ENCODE results near the gene PTPRM. TPM values are rescaled to one million over a fixed set of nuclear protein-coding genes. Genes with fewer than 3 reads are reported as not detected.

PTPRM gene
- total RNA-seq, 4 donors from 2014 or later, result 170 to 198 (median 182) TPM

DNA sequence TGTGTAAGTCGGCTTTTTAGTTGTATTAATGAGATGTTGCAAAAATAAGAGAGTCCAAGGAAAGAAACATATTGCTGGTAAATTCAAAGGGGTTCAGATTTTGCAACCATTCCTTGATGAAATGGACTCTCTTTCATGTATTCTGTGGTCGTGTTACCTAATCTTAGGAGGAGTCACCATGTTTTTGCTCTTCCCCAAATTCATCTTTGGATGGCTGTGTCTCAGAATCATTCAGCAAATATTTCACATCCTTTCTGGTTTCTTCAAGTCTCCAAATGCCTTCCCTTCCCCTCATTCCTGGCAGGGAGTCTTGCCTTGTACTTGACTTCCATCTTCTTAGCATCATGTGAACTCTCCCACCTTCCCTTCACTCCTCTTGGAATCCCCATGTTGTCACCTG is 66.1 kb downstream of the PTPRM start:
- Histone ChIP-seq H3K9me3 (no peaks in the 10 kb centered on the region), H3K27ac (no peak overlapping the region), H3K4me3 (replicated peaks in 1 of 3) (no peak overlapping the region), H3K27me3 (no peaks in the 10 kb centered on the region), H3K36me3 (no peaks in the 10 kb centered on the region), H3K4me1 (peaks cover 18 to 38% of the 10 kb centered on the region in 2 donors)
- TF ChIP-seq, protein P1, sequence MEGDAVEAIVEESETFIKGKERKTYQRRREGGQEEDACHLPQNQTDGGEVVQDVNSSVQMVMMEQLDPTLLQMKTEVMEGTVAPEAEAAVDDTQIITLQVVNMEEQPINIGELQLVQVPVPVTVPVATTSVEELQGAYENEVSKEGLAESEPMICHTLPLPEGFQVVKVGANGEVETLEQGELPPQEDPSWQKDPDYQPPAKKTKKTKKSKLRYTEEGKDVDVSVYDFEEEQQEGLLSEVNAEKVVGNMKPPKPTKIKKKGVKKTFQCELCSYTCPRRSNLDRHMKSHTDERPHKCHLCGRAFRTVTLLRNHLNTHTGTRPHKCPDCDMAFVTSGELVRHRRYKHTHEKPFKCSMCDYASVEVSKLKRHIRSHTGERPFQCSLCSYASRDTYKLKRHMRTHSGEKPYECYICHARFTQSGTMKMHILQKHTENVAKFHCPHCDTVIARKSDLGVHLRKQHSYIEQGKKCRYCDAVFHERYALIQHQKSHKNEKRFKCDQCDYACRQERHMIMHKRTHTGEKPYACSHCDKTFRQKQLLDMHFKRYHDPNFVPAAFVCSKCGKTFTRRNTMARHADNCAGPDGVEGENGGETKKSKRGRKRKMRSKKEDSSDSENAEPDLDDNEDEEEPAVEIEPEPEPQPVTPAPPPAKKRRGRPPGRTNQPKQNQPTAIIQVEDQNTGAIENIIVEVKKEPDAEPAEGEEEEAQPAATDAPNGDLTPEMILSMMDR (IDR thresholded peaks at IDR 0.05), result no peak
- TF ChIP-seq POLR2A (IDR thresholded peaks at IDR 0.05), result no peak
- intact Hi-C loops (cut with DNase I), result no loop called here
- 57 to 65% methylated on average over 2 of the region's 2 CpGs for WGBS, 2 donors
- DNase-seq, result no peak

DNA sequence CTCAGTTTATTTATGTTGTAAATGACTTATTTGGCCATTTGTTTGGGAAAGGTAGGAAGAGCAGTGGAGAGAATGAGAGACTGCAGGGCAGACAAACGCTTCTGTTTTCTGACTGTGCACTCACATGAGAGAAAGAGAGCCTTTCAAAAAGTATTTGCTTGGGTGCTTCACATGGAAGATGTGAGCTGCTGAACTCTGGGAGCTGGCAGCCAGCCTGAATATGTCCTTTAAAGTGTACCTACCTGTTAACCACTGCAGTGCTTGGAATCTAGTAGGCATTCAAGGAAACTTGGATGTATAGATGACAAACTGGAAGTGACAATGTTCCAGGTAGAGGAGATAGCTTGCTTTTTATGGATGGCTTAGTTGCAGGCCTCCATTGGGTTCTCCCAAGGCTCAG is 68.8 kb downstream of the PTPRM start:
- no peak overlapping the region for H3K4me3 ChIP-seq (replicated peaks in 1 of 3)
- H3K36me3 ChIP-seq, result no peaks in the 10 kb centered on the region
- 35 to 48% methylated on average over 1 of the region's 1 CpG for WGBS, 2 donors
- peak overlapping the region in 1 of 3 donors; percentile 6 for H3K27ac ChIP-seq
- intact Hi-C loops (cut with DNase I), result no loop called here
- H3K9me3 ChIP-seq, result no peaks in the 10 kb centered on the region
- TF ChIP-seq, protein P1 (IDR thresholded peaks at IDR 0.05), result no peak
- TF ChIP-seq POLR2A (IDR thresholded peaks at IDR 0.05), result no peak
- peak; percentile 65 to 71 for DNase-seq
- no peaks in the 10 kb centered on the region for H3K27me3 ChIP-seq
- H3K4me1 ChIP-seq, result peaks cover 14 to 33% of the 10 kb centered on the region in 2 donors

DNA sequence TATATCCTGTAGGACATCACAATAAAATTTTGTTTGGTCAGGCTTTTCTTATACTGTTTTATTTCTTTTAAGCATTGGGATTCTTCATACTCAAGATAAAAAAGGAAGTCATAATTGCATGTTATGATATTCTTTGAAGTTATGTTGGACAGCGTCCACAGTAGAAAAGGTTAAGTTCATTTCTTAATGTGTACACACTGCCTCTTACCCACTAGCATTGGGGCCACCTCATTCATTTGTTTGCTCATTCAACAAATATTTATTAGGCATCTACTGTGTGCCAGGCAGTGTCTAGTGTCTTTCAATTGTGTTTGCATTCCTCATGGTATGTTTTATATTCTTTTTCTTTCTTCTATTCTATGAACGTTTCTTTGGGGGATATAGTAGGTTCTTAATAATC is 70.2 kb downstream of the PTPRM start:
- WGBS, 2 donors, result 76 to 82% methylated on average over 2 of the region's 2 CpGs
- H3K36me3 ChIP-seq, result no peaks in the 10 kb centered on the region
- H3K9me3 ChIP-seq, result no peaks in the 10 kb centered on the region
- intact Hi-C loops (cut with DNase I), result no loop called here
- H3K4me1 ChIP-seq, result peaks cover 17 to 30% of the 10 kb centered on the region in 2 donors
- no peak overlapping the region for H3K4me3 ChIP-seq (replicated peaks in 1 of 3)
- no peak overlapping the region for H3K27ac ChIP-seq
- no peaks in the 10 kb centered on the region for H3K27me3 ChIP-seq
- DNase-seq, result no peak
- TF ChIP-seq POLR2A (IDR thresholded peaks at IDR 0.05), result no peak
- TF ChIP-seq, protein P1 (IDR thresholded peaks at IDR 0.05), result no peak

DNA sequence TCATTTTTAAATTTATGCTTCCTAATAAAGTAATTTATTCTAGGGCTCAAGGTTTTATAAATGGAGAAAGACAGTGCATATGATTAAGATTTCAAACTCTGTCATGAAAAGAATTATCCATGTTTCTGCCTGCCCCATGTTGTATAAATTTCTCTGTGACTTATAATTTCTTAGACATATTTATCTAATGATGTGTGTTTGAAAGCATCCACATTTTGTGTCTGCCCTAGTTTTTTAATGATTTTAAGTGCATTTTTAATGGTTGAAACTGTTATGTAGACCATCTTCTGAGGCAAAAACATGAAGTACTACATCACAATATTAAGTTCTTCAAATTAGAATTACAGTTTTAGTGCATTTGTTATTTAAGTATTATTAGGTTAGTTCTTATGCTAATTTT is 71.2 kb downstream of the PTPRM start:
- DNase-seq, result no peak
- Histone ChIP-seq H3K36me3 (no peaks in the 10 kb centered on the region), H3K27ac (no peak overlapping the region), H3K4me1 (peaks cover 10 to 20% of the 10 kb centered on the region in 2 donors), H3K27me3 (no peaks in the 10 kb centered on the region), H3K9me3 (no peaks in the 10 kb centered on the region), H3K4me3 (replicated peaks in 1 of 3) (no peak overlapping the region)
- TF ChIP-seq POLR2A (IDR thresholded peaks at IDR 0.05), result no peak
- TF ChIP-seq, protein P1 (IDR thresholded peaks at IDR 0.05), result no peak
- intact Hi-C loops (cut with DNase I), result no loop called here

DNA sequence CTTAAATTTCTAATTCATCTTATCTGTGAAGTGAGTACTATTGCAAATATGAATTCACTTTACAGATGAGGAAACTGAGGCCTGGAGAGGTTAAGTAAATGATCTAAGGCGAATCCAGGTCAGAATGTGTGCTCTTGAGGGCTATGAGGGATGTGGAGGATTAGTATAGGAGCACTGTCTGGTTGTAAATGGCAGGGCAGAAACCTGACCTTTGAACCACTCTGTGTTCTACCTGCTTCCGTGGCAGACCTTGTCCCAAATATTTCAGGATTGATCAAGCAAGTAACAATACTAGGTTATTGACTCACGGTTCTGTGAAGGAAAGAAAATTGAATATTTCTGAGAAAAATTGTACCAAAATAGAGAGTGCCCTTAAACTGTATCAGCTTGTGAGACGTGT is 74.7 kb downstream of the PTPRM start:
- no peak overlapping the region for H3K4me3 ChIP-seq (replicated peaks in 1 of 3)
- no peaks in the 10 kb centered on the region for H3K36me3 ChIP-seq
- H3K4me1 ChIP-seq, result peaks cover 19 to 23% of the 10 kb centered on the region in 2 donors
- intact Hi-C loops (cut with DNase I), result no loop called here
- no peaks in the 10 kb centered on the region for H3K27me3 ChIP-seq
- H3K9me3 ChIP-seq, result no peaks in the 10 kb centered on the region
- DNase-seq, result no peak
- WGBS, 2 donors, result 90 to 94% methylated on average over 4 of the region's 4 CpGs
- H3K27ac ChIP-seq, result no peak overlapping the region
- TF ChIP-seq, protein P1 (IDR thresholded peaks at IDR 0.05), result no peak
- TF ChIP-seq POLR2A (IDR thresholded peaks at IDR 0.05), result no peak
